GM12878 (cell line): ENCODE measurements around the gene IPO11.

Experiments used
- EZH2 ChIP-seq: IDR thresholded peaks from 2 replicates; pipeline ENCODE4 v1.6.1; 2012; ENCODE audit warnings: low read depth, mild to moderate bottlenecking, control low read depth, inconsistent platforms, low read length, borderline replicate concordance; ENCODE audit not compliant: control insufficient read depth
- SIN3A ChIP-seq: IDR thresholded peaks from 2 replicates; pipeline ENCODE4 v1.6.1; 2012; ENCODE audit warnings: low read depth, low read length, improper control_type of control experiment

DNA sequence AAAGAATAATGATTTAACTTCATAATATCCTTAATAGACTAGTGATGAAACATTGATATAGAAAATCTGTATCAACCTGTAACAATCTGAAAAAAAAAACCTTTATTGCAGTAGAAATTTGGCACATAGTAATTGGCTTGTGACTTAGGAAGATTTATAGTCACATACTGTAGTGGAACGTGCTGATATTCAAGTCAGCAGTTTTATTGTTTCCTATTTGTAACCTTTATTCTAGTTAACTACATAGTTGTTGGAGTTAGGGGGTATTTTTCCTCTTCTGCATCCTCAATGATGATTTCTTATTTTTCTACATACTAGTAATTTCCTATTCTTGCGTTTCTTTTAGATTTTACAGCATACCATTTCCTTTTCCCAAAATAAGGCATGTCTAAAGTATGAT, 151.5 kb downstream of the IPO11 start:
- no peak for TF ChIP-seq SIN3A
- TF ChIP-seq EZH2: no peak
